ENCODE results near the gene TMEM178B.

TMEM178B gene

DNA sequence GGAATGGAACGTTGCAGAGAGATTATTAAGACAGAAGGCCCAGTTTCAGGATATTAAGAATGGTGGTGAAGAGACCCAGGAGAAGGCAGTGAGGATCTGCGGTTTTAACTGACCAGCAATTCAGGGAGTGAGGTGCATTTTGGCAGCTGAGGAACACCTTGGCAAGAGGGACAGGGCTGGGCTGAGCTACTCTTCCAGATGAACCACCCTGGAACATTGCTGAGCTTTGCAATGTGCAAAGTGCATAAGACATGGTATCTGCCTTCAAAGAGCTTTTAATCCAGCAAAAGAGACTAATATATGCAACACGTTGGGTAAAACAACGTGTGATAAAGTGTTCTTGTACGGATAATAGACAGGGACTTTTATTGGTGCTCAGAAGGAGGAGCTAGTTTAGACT is 296.3 kb downstream of the TMEM178B start:
- Mint-ChIP-seq H3K36me3 (ENCODE audit: low read depth) (no peaks in the 10 kb centered on the region), H3K4me1 (peaks cover 38% of the 10 kb centered on the region), H3K27ac (no peak overlapping the region), H3K4me3 (no peak overlapping the region), H3K9me3 (no peaks in the 10 kb centered on the region), H3K27me3 (ENCODE audit: low read depth) (peaks cover under 1% of the 10 kb centered on the region)
- TF ChIP-seq, protein P1, sequence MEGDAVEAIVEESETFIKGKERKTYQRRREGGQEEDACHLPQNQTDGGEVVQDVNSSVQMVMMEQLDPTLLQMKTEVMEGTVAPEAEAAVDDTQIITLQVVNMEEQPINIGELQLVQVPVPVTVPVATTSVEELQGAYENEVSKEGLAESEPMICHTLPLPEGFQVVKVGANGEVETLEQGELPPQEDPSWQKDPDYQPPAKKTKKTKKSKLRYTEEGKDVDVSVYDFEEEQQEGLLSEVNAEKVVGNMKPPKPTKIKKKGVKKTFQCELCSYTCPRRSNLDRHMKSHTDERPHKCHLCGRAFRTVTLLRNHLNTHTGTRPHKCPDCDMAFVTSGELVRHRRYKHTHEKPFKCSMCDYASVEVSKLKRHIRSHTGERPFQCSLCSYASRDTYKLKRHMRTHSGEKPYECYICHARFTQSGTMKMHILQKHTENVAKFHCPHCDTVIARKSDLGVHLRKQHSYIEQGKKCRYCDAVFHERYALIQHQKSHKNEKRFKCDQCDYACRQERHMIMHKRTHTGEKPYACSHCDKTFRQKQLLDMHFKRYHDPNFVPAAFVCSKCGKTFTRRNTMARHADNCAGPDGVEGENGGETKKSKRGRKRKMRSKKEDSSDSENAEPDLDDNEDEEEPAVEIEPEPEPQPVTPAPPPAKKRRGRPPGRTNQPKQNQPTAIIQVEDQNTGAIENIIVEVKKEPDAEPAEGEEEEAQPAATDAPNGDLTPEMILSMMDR (IDR thresholded peaks at IDR 0.05; ENCODE audit: unreplicated experiment in 3 of 3): no peak

DNA sequence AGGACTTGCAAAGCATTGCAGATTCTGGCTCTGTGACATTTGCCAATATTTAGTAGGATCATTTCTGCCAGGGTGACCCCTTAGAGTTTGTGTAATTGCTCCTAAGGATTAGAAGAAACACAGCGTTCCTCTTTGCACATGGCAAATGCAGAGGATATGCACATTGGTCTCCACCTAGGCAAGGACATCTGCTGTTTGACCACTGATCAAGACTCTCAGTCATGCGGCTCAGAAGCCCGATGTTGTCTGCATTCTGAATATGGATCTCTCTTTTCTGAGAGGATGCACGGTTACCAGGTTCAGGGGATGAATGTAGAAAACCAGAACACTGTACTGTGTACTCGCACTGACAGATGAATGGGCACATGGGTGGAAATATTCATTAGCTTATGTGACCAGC is 296.8 kb downstream of the TMEM178B start:
- TF ChIP-seq, protein P1 (IDR thresholded peaks at IDR 0.05; ENCODE audit: unreplicated experiment in 3 of 3): no peak
- Mint-ChIP-seq H3K4me3 (no peak overlapping the region), H3K27me3 (ENCODE audit: low read depth) (no peaks in the 10 kb centered on the region), H3K4me1 (peaks cover 33% of the 10 kb centered on the region), H3K36me3 (ENCODE audit: low read depth) (no peaks in the 10 kb centered on the region), H3K9me3 (no peaks in the 10 kb centered on the region), H3K27ac (no peak overlapping the region)

DNA sequence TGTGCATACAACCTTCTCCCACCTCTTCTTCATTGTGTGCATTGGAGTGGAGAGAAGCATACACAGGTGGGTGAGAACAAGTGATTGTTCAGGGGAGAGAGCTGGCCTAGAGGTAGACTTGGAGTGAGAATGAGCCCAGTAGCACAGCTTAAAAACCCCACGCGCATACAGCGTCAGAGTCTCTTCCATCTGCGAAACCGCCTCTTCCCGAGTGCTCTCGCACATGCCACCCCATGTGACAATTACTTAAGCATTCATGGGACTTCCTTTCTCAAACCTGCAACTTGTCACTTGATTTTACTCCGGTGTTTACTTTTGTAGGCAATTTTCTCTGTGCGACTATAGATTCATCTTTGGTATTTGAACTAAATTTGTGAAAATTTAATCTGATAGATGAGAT is 300.6 kb downstream of the TMEM178B start:
- H3K36me3 Mint-ChIP-seq (ENCODE audit: low read depth): no peaks in the 10 kb centered on the region
- TF ChIP-seq, protein P1 (IDR thresholded peaks at IDR 0.05; ENCODE audit: unreplicated experiment in 3 of 3): no peak
- H3K4me1 Mint-ChIP-seq: peaks cover 3% of the 10 kb centered on the region
- H3K9me3 Mint-ChIP-seq: no peaks in the 10 kb centered on the region
- H3K27me3 Mint-ChIP-seq (ENCODE audit: low read depth): no peaks in the 10 kb centered on the region
- no peak overlapping the region for H3K4me3 Mint-ChIP-seq
- H3K27ac Mint-ChIP-seq: no peak overlapping the region

DNA sequence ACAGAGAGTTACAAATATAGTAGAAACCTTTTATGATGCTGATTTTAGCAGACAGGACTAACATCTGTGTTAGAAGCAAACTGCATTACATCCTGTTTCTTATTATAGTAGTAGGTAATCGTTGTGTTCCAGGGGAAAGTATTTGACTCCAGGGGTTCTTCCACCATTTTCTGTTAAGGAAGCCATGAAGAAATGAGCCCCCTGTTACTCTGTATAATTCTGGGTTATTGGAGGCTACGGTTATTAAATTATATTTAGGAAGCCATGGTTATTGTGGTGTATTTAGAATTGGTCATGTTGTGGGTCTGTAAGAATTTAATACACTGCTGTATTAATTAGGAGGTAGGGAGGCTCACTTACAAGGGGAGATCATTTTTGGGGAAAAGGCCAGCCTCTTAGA is 301.6 kb downstream of the TMEM178B start:
- Mint-ChIP-seq H3K27ac (no peak overlapping the region), H3K4me1 (no peaks in the 10 kb centered on the region), H3K4me3 (no peak overlapping the region), H3K36me3 (ENCODE audit: low read depth) (no peaks in the 10 kb centered on the region), H3K27me3 (ENCODE audit: low read depth) (no peaks in the 10 kb centered on the region), H3K9me3 (no peaks in the 10 kb centered on the region)
- TF ChIP-seq, protein P1 (IDR thresholded peaks at IDR 0.05; ENCODE audit: unreplicated experiment in 3 of 3): no peak

DNA sequence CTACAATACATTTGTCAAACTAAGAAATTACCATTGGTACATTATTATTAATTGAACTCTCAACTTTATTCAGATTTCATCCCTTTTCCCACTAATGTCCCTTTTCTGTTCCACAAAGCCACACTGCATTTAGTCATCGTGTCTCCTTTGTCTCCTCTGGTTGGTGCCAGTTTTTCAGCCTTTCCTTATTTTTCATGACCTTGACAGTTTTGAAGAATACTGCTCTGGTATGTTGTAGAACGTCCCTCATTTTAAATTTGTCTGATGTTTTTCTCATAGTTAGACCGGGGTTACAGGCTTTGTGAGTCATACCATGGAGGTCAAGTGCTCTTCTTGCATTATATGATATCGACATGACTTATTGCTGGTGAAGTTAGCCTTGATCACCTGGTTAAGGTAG is 304.0 kb downstream of the TMEM178B start:
- Mint-ChIP-seq H3K9me3 (no peaks in the 10 kb centered on the region), H3K27me3 (ENCODE audit: low read depth) (no peaks in the 10 kb centered on the region), H3K4me3 (no peak overlapping the region), H3K27ac (no peak overlapping the region), H3K36me3 (ENCODE audit: low read depth) (no peaks in the 10 kb centered on the region), H3K4me1 (no peaks in the 10 kb centered on the region)
- TF ChIP-seq, protein P1 (IDR thresholded peaks at IDR 0.05; ENCODE audit: unreplicated experiment in 3 of 3): no peak

DNA sequence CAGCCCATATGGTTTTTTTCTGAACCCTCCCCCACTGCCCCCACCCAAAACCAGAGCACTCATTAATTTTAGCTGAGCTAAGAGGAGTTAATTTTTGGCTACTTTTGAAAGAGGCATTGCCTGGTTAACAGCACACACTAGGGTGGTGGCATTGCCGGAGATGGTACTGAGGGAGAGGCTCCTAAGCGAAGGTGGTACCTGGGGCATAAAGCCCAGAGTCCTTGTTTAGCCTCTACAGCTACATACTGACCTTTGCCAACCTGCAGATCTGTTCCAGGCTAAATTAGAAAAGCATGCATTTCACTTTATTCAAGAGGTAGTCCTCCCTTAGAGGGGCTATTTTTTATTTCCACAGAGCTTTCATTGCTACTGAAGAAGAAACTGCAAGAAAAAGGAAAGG is 304.5 kb downstream of the TMEM178B start:
- H3K27me3 Mint-ChIP-seq (ENCODE audit: low read depth): no peaks in the 10 kb centered on the region
- H3K36me3 Mint-ChIP-seq (ENCODE audit: low read depth): no peaks in the 10 kb centered on the region
- H3K4me1 Mint-ChIP-seq: no peaks in the 10 kb centered on the region
- TF ChIP-seq, protein P1 (IDR thresholded peaks at IDR 0.05; ENCODE audit: unreplicated experiment in 3 of 3): no peak
- H3K27ac Mint-ChIP-seq: no peak overlapping the region
- no peak overlapping the region for H3K4me3 Mint-ChIP-seq
- H3K9me3 Mint-ChIP-seq: no peaks in the 10 kb centered on the region
